ENCODE results near the gene SMIM1.
"Not testable (repeated sequence)": the region's sequence is repeated elsewhere in the genome, so short reads cannot be mapped to it uniquely, and the experiment has no call there.

SMIM1 gene

GRCh38 chr1:3772715-3773571, at the start of gene SMIM1:
Gene SMIM1 (plus strand): TSS chr1:3772749. CDS start chr1:3775374, 2,625 bp downstream.
- TF ChIP-seq CTCF (IDR thresholded peaks at IDR 0.05; ENCODE audit: insufficient read depth, low read depth, low read length, missing control alignments): no peak
- DNase-seq (ENCODE audit: low read depth): no peak
- H3K4me3 ChIP-seq (ENCODE audit: low read length): peak within 1 kb of the TSS; percentile 44

GRCh38 chr1:3722846-3723245, 49.7 kb upstream of the SMIM1 start:
- no peak for DNase-seq (ENCODE audit: low read depth)
- no peak for TF ChIP-seq CTCF (IDR thresholded peaks at IDR 0.05; ENCODE audit: insufficient read depth, low read depth, low read length, missing control alignments)
- H3K4me3 ChIP-seq (ENCODE audit: low read length): no peak overlapping the region

GRCh38 chr1:3724416-3725030, 48.0 kb upstream of the SMIM1 start:
- DNase-seq (ENCODE audit: low read depth): peak; percentile 68
- TF ChIP-seq CTCF (IDR thresholded peaks at IDR 0.05; ENCODE audit: insufficient read depth, low read depth, low read length, missing control alignments): peak; percentile 95
- H3K4me3 ChIP-seq (ENCODE audit: low read length): not testable (repeated sequence)

GRCh38 chr1:3725366-3725765, 47.2 kb upstream of the SMIM1 start:
- no peak for DNase-seq (ENCODE audit: low read depth)
- H3K4me3 ChIP-seq (ENCODE audit: low read length): no peak overlapping the region
- no peak for TF ChIP-seq CTCF (IDR thresholded peaks at IDR 0.05; ENCODE audit: insufficient read depth, low read depth, low read length, missing control alignments)

GRCh38 chr1:3727042-3727824, 45.3 kb upstream of the SMIM1 start:
- H3K4me3 ChIP-seq (ENCODE audit: low read length): no peak overlapping the region
- peak; percentile 36 for DNase-seq (ENCODE audit: low read depth)
- peak; percentile 53 for TF ChIP-seq CTCF (IDR thresholded peaks at IDR 0.05; ENCODE audit: insufficient read depth, low read depth, low read length, missing control alignments)

- no peak for DNase-seq (ENCODE audit: low read depth)
- TF ChIP-seq CTCF (IDR thresholded peaks at IDR 0.05; ENCODE audit: insufficient read depth, low read depth, low read length, missing control alignments): no peak
Measured at GRCh38 chr1:3727825-3728776, 44.4 kb upstream of the SMIM1 start.

More at GRCh38 chr1:3727825-3728776, 44.4 kb upstream of the SMIM1 start:
- H3K4me3 ChIP-seq (ENCODE audit: low read length): no peak overlapping the region

Data from epithelial cell of esophagus (primary cell).